SK-N-SH (cell line): ENCODE data around the gene TMTC2.

Experiments
- EP300 ChIP-seq, 2 experiments: IDR thresholded peaks; 2 replicates each; pipeline versions ENCODE4 v1.4.0 to v1.6.1; 2012; ENCODE audit warnings: borderline replicate concordance in 1 of 2, low read depth in 1 of 2, low read length in 1 of 2
- GABPA ChIP-seq: IDR thresholded peaks from 2 replicates; pipeline ENCODE4 v1.4.0; 2012; ENCODE audit warnings: low read depth, mild to moderate bottlenecking
- NRF1 ChIP-seq: IDR thresholded peaks from 2 replicates; pipeline ENCODE4 v1.6.1; 2012; ENCODE audit warnings: low read depth, mild to moderate bottlenecking, low read length
- POLR2AphosphoS5 ChIP-seq: IDR thresholded peaks from 2 replicates; pipeline ENCODE4 v1.6.1; 2012; ENCODE audit warnings: low read depth, low read length
- TAF1 ChIP-seq: IDR thresholded peaks from 2 replicates; pipeline ENCODE4 v1.6.1; 2012; ENCODE audit warnings: low read depth, mild to moderate bottlenecking, low read length, moderate library complexity, borderline replicate concordance
- TF ChIP-seq, protein P1 (sequence below): IDR thresholded peaks from 2 replicates; pipeline ENCODE4 v1.4.0; 2012; ENCODE audit warnings: low read depth, borderline replicate concordance
- TF ChIP-seq, protein P2 (sequence below): fragments of 200-600 bp; sonication (generic); IDR thresholded peaks from 2 replicates; pipeline ENCODE4 v1.6.1; 2017; ENCODE audit warnings: antibody characterized with exemption, mild to moderate bottlenecking, moderate library complexity

DNA sequence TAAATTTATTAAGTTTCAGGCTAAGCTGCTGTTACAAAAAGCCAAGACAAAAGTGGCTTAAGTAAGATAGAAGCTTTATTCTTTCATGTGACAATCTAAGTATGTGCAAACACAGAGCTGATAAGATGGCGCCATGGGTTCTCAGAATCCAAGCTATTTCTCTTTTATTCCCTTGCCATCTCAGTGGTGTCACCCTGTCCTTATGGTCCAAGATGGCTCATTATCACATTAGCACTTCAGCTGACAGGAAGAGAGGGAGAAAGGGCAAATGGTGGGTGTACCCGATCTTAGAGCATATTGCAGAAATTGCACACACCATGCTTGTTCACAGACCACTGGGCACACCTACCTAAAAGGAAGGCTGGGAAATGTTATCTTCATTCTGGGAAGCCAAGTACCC is 211.7 kb downstream of the TMTC2 start:
- TF ChIP-seq, protein P1, sequence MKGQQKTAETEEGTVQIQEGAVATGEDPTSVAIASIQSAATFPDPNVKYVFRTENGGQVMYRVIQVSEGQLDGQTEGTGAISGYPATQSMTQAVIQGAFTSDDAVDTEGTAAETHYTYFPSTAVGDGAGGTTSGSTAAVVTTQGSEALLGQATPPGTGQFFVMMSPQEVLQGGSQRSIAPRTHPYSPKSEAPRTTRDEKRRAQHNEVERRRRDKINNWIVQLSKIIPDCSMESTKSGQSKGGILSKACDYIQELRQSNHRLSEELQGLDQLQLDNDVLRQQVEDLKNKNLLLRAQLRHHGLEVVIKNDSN = no peak
- TF ChIP-seq NRF1 = no peak
- TF ChIP-seq, protein P2, sequence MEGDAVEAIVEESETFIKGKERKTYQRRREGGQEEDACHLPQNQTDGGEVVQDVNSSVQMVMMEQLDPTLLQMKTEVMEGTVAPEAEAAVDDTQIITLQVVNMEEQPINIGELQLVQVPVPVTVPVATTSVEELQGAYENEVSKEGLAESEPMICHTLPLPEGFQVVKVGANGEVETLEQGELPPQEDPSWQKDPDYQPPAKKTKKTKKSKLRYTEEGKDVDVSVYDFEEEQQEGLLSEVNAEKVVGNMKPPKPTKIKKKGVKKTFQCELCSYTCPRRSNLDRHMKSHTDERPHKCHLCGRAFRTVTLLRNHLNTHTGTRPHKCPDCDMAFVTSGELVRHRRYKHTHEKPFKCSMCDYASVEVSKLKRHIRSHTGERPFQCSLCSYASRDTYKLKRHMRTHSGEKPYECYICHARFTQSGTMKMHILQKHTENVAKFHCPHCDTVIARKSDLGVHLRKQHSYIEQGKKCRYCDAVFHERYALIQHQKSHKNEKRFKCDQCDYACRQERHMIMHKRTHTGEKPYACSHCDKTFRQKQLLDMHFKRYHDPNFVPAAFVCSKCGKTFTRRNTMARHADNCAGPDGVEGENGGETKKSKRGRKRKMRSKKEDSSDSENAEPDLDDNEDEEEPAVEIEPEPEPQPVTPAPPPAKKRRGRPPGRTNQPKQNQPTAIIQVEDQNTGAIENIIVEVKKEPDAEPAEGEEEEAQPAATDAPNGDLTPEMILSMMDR = no peak
- no peak for TF ChIP-seq POLR2AphosphoS5
- no peak for TF ChIP-seq GABPA
- no peak for TF ChIP-seq EP300 (IDR thresholded peaks at IDR 0.05; ENCODE audit: borderline replicate concordance in 1 of 2, low read depth in 1 of 2, low read length in 1 of 2)
- no peak for TF ChIP-seq TAF1
